IMR-90 (cell line): Measurements from ENCODE around the gene BAHD1.

Experiments
- CEBPB ChIP-seq: IDR thresholded peaks from 2 replicates; pipeline ENCODE4 v1.6.1; 2012; ENCODE audit warnings: low read depth, low read length, improper control_type of control experiment
- CHD1 ChIP-seq: IDR thresholded peaks from 2 replicates; pipeline ENCODE4 v1.6.1; 2012; ENCODE audit warnings: low read depth, low read length, improper control_type of control experiment
- NFE2L2 ChIP-seq: fragments of 150-350 bp; IDR thresholded peaks from 2 replicates; pipeline ENCODE4 v1.6.1; 2016; ENCODE audit warnings: low read depth, mild to moderate bottlenecking, low read length
- POLR2A ChIP-seq: IDR thresholded peaks from 2 replicates; pipeline ENCODE4 v1.6.1; 2012; ENCODE audit warnings: mild to moderate bottlenecking, low read depth, low read length
- RAD21 ChIP-seq: IDR thresholded peaks from 2 replicates; pipeline ENCODE4 v1.6.1; 2012; ENCODE audit warnings: low read length, improper control_type of control experiment
- TF ChIP-seq, protein P1 (sequence below): conservative IDR thresholded peaks from 2 replicates; pipeline ENCODE4 v1.5.1; 2012; ENCODE audit warnings: mild to moderate bottlenecking, low read depth, low read length, improper control_type of control experiment

GRCh38 chr15:40420793-40421192, 20.0 kb upstream of the BAHD1 start:
- TF ChIP-seq, protein P1, sequence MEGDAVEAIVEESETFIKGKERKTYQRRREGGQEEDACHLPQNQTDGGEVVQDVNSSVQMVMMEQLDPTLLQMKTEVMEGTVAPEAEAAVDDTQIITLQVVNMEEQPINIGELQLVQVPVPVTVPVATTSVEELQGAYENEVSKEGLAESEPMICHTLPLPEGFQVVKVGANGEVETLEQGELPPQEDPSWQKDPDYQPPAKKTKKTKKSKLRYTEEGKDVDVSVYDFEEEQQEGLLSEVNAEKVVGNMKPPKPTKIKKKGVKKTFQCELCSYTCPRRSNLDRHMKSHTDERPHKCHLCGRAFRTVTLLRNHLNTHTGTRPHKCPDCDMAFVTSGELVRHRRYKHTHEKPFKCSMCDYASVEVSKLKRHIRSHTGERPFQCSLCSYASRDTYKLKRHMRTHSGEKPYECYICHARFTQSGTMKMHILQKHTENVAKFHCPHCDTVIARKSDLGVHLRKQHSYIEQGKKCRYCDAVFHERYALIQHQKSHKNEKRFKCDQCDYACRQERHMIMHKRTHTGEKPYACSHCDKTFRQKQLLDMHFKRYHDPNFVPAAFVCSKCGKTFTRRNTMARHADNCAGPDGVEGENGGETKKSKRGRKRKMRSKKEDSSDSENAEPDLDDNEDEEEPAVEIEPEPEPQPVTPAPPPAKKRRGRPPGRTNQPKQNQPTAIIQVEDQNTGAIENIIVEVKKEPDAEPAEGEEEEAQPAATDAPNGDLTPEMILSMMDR, result no peak
- no peak for TF ChIP-seq POLR2A
- no peak for TF ChIP-seq CEBPB
- no peak for TF ChIP-seq RAD21
- TF ChIP-seq NFE2L2, result no peak
- TF ChIP-seq CHD1, result no peak
